IMR-90 (cell line): ENCODE data around the gene SRRM4. TPM values are rescaled to one million over a fixed set of nuclear protein-coding genes. Genes with fewer than 3 reads are reported as not detected.

ENCODE experiments used
- ATAC-seq: fragments of 200-7000 bp; cut with Tn5 transposase; 2 replicates; pipeline ENCODE4 v1.9.1; 2020; ENCODE audit warnings: low read depth, mild to moderate bottlenecking, moderate library complexity
- BruUV-seq: library from RNA; stranded (reverse); fragments of 400-500 nt; replicated peaks from 2 replicates; lab custom pipeline; 2021; lab: Mats Ljungman, UMichigan
- CTCF ChIA-PET: fragments of 300-600 bp; formaldehyde crosslinking; extraction: SDS; loops from one replicate; lab custom pipeline; 2021; ENCODE audit warnings: antibody characterized with exemption; lab: Yijun Ruan, JAX
- POLR2A ChIA-PET: fragments of 300-600 bp; sonication (Branson Sonifier 250); formaldehyde crosslinking; loops from one replicate; lab custom pipeline; 2022; ENCODE audit warnings: antibody characterized with exemption; ENCODE audit not compliant: unreplicated experiment; lab: Charles Lee
- DNase-seq: peaks from one replicate; pipeline ENCODE4 v3.0.0; 2013
- H2AFZ ChIP-seq: replicated peaks from 2 replicates; pipeline ENCODE3; 2013; ENCODE audit warnings: low read length, mild to moderate bottlenecking; ENCODE audit not compliant: poor library complexity
- H2AK5ac ChIP-seq: 2 replicates; pipeline ENCODE4 v1.6.1; 2013; ENCODE audit warnings: low read depth, low read length, inconsistent platforms
- H2AK9ac ChIP-seq: replicated peaks from 2 replicates; pipeline ENCODE3; 2013; ENCODE audit warnings: mild to moderate bottlenecking, low read depth, low read length, moderate library complexity; ENCODE audit not compliant: poor library complexity
- H2BK120ac ChIP-seq: 2 replicates; pipeline ENCODE4 v1.6.1; 2013; ENCODE audit warnings: low read depth, low read length, inconsistent platforms
- H2BK15ac ChIP-seq: 3 replicates; pipeline ENCODE4 v1.6.1; 2013; ENCODE audit warnings: low read depth, low read length, inconsistent platforms
- H2BK20ac ChIP-seq: 2 replicates; pipeline ENCODE4 v1.6.1; 2013; ENCODE audit warnings: low read depth, mild to moderate bottlenecking, inconsistent platforms, low read length, moderate library complexity
- H2BK5ac ChIP-seq: 2 replicates; pipeline ENCODE4 v1.6.1; 2013; ENCODE audit warnings: mild to moderate bottlenecking, low read depth, low read length, inconsistent platforms; ENCODE audit not compliant: poor library complexity, severe bottlenecking
- H3K14ac ChIP-seq: replicated peaks from 2 replicates; pipeline ENCODE4 v1.6.1; 2013; ENCODE audit warnings: low read depth, low read length, inconsistent platforms
- H3K18ac ChIP-seq: 2 replicates; pipeline ENCODE4 v1.6.1; 2013; ENCODE audit warnings: low read depth, low read length, control low read depth
- H3K23ac ChIP-seq: 2 replicates; pipeline ENCODE4 v1.6.1; 2013; ENCODE audit warnings: low read depth, low read length, inconsistent platforms
- H3K27ac ChIP-seq: 2 replicates; pipeline ENCODE4 v1.5.1; 2013; ENCODE audit warnings: mild to moderate bottlenecking, control low read depth, low read length; ENCODE audit not compliant: insufficient read depth
- H3K27me3 ChIP-seq: 2 replicates; pipeline ENCODE4 v1.6.1; 2013; ENCODE audit warnings: low read length; ENCODE audit not compliant: control insufficient read depth, insufficient read depth
- H3K36me3 ChIP-seq: 2 replicates; pipeline ENCODE4 v1.6.1; 2013; ENCODE audit warnings: low read length, mixed read lengths; ENCODE audit not compliant: control insufficient read depth, insufficient read depth
- H3K4ac ChIP-seq: 2 replicates; pipeline ENCODE4 v1.6.1; 2013; ENCODE audit warnings: low read depth, low read length, inconsistent platforms
- H3K4me1 ChIP-seq: 2 replicates; pipeline ENCODE4 v1.6.1; 2013; ENCODE audit warnings: low read length, mixed read lengths; ENCODE audit not compliant: control insufficient read depth, insufficient read depth
- H3K4me2 ChIP-seq: 2 replicates; pipeline ENCODE4 v1.6.1; 2013; ENCODE audit warnings: low read depth, mild to moderate bottlenecking, control low read depth, low read length, moderate library complexity
- H3K4me3 ChIP-seq: 2 replicates; pipeline ENCODE4 v1.5.1; 2013; ENCODE audit warnings: low read depth, mild to moderate bottlenecking, control low read depth, low read length, moderate library complexity; ENCODE audit not compliant: insufficient read depth
- H3K56ac ChIP-seq: 2 replicates; pipeline ENCODE4 v1.6.1; 2013; ENCODE audit warnings: low read length, inconsistent platforms; ENCODE audit not compliant: insufficient read depth; ENCODE audit errors: extremely low read depth
- H3K79me1 ChIP-seq, 2 experiments: 2 replicates each; pipeline ENCODE4 v1.6.1; 2013; ENCODE audit warnings: low read length in 2 of 2, inconsistent platforms in 1 of 2, low read depth in 1 of 2
- H3K9ac ChIP-seq: 2 replicates; pipeline ENCODE4 v1.6.1; 2013; ENCODE audit warnings: low read depth, low read length, control low read depth
- H3K9me1 ChIP-seq: 2 replicates; pipeline ENCODE4 v1.6.1; 2013; ENCODE audit warnings: low read length, inconsistent platforms; ENCODE audit not compliant: insufficient read depth
- H3K9me3 ChIP-seq: 2 replicates; pipeline ENCODE4 v1.6.1; 2013; ENCODE audit warnings: low read length; ENCODE audit not compliant: control insufficient read depth, insufficient read depth
- H4K20me1 ChIP-seq: 2 replicates; pipeline ENCODE4 v1.6.1; 2013; ENCODE audit warnings: low read length, inconsistent platforms; ENCODE audit not compliant: insufficient read depth
- H4K5ac ChIP-seq: 2 replicates; pipeline ENCODE4 v1.6.1; 2013; ENCODE audit warnings: mild to moderate bottlenecking, low read depth, low read length, control low read depth
- H4K8ac ChIP-seq, 2 experiments: 2 replicates each; pipeline ENCODE4 v1.6.1; 2013; ENCODE audit warnings: low read depth in 2 of 2, low read length in 2 of 2, control low read depth in 1 of 2, inconsistent platforms in 1 of 2
- H4K91ac ChIP-seq: 2 replicates; pipeline ENCODE4 v1.6.1; 2013; ENCODE audit warnings: low read depth, low read length, inconsistent platforms; ENCODE audit not compliant: insufficient read depth
- BHLHE40 ChIP-seq: fragments of 150-350 bp; IDR thresholded peaks from 2 replicates; pipeline ENCODE4 v1.6.1; 2016; ENCODE audit warnings: mild to moderate bottlenecking, low read depth, low read length
- CEBPB ChIP-seq: IDR thresholded peaks from 2 replicates; pipeline ENCODE4 v1.6.1; 2012; ENCODE audit warnings: low read depth, low read length, improper control_type of control experiment
- CHD1 ChIP-seq: IDR thresholded peaks from 2 replicates; pipeline ENCODE4 v1.6.1; 2012; ENCODE audit warnings: low read depth, low read length, improper control_type of control experiment
- FOS ChIP-seq: fragments of 150-350 bp; IDR thresholded peaks from 2 replicates; pipeline ENCODE4 v1.6.1; 2016; ENCODE audit warnings: low read depth, low read length
- MAFK ChIP-seq: IDR thresholded peaks from 2 replicates; pipeline ENCODE4 v1.6.1; 2012; ENCODE audit warnings: low read depth, low read length, improper control_type of control experiment
- MAZ ChIP-seq: IDR thresholded peaks from 2 replicates; pipeline ENCODE4 v1.6.1; 2012; ENCODE audit warnings: low read depth, mild to moderate bottlenecking, low read length, improper control_type of control experiment, moderate library complexity, borderline replicate concordance
- MXI1 ChIP-seq: IDR thresholded peaks from 2 replicates; pipeline ENCODE4 v1.6.1; 2012; ENCODE audit warnings: low read depth, mild to moderate bottlenecking, low read length, moderate library complexity, borderline replicate concordance
- NFE2L2 ChIP-seq: fragments of 150-350 bp; IDR thresholded peaks from 2 replicates; pipeline ENCODE4 v1.6.1; 2016; ENCODE audit warnings: low read depth, mild to moderate bottlenecking, low read length
- POLR2A ChIP-seq: IDR thresholded peaks from 2 replicates; pipeline ENCODE4 v1.6.1; 2012; ENCODE audit warnings: mild to moderate bottlenecking, low read depth, low read length
- RAD21 ChIP-seq: IDR thresholded peaks from 2 replicates; pipeline ENCODE4 v1.6.1; 2012; ENCODE audit warnings: low read length, improper control_type of control experiment
- RCOR1 ChIP-seq: IDR thresholded peaks from 2 replicates; pipeline ENCODE4 v1.6.1; 2012; ENCODE audit warnings: mild to moderate bottlenecking, low read length, improper control_type of control experiment; ENCODE audit not compliant: insufficient replicate concordance
- RFX5 ChIP-seq: IDR thresholded peaks from 2 replicates; pipeline ENCODE4 v1.8.0; 2012; ENCODE audit warnings: low read depth, mild to moderate bottlenecking, low read length, moderate library complexity
- SMC3 ChIP-seq: fragments of 150-350 bp; IDR thresholded peaks from 2 replicates; pipeline ENCODE4 v1.6.1; 2016; ENCODE audit warnings: low read depth, mild to moderate bottlenecking, antibody characterized with exemption, low read length, moderate library complexity
- USF2 ChIP-seq: fragments of 150-350 bp; IDR thresholded peaks from 2 replicates; pipeline ENCODE4 v1.6.1; 2017; ENCODE audit warnings: mild to moderate bottlenecking, antibody characterized with exemption, low read length, low read depth
- WGBS, 2 experiments: methylation state at CpG; one replicate each; pipeline versions ENCODE4 v1.1.5 to v1.1.7; 2013; ENCODE audit warnings: missing lambda C conversion rate in 2 of 2; ENCODE audit not compliant: insufficient read length in 1 of 2; ENCODE audit errors: extremely low coverage in 2 of 2; 5-methylcytosine and 5-hydroxymethylcytosine counted together
- dilution Hi-C: fragments of 300-500 bp; cut with HindIII; formaldehyde crosslinking; loops from one replicate; pipeline ENCODE4 v1.14.3; 2018; ENCODE audit warnings: low sequenced_read_pairs; ENCODE audit not compliant: unreplicated experiment
- in situ Hi-C: fragments of 300-500 bp; cut with MboI; formaldehyde crosslinking; loops from 3 replicates; pipeline ENCODE4 v1.14.3; 2019; ENCODE audit warnings: low sequenced_read_pairs, inconsistent platforms, mixed read lengths
- intact Hi-C: fragments of 100-400 bp; cut with micrococcal nuclease; formaldehyde crosslinking; loops from 2 replicates; pipeline ENCODE4 v1.10.0; 2022
- polyA plus RNA-seq, 3 experiments: library from polyadenylated mRNA; depleted of rRNA; stranded (reverse); fragments of >200 nt; gene quantifications; 2 replicates each; pipeline ENCODE4 v1.2.3, GENCODE V29; 2012; ENCODE audit warnings: low replicate concordance in 1 of 3
- total RNA-seq: library from RNA; depleted of rRNA; stranded (reverse); fragments of >200 nt; gene quantifications from 2 replicates; pipeline ENCODE4 v1.2.3, GENCODE V29; 2012
- TF ChIP-seq, protein P1 (sequence below): conservative IDR thresholded peaks from 2 replicates; pipeline ENCODE4 v1.5.1; 2012; ENCODE audit warnings: mild to moderate bottlenecking, low read depth, low read length, improper control_type of control experiment
- TF ChIP-seq, protein P2 (sequence below): fragments of 150-350 bp; IDR thresholded peaks from 2 replicates; pipeline ENCODE4 v1.6.1; 2016; ENCODE audit warnings: low read depth, mild to moderate bottlenecking, low read length, moderate library complexity, borderline replicate concordance

The SRRM4 gene
- total and polyA plus RNA-seq, 2 of the 4 experiments (the other 2 are of a cell fraction) = not detected

DNA sequence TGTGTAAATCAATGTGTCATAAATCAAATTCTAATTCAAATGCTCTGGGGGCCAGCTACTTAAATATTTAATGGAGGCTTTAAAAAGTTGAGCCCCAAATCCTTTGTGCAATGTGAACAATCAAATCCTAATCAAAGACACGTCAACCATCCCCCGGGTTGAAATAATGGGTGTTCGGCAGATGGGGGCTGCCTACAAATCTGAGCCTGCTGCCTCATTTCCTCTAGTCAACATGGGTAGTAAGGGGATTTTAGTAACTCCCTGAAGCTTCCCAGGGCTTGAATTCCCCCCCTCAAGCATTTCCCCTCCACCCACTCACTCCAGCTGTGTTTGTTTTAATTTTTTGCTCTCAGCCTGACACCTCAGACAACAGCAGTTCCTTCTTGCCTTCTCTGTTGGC lies 37.8 kb downstream of the SRRM4 start:
- intact Hi-C loops = no loop called here
- Histone ChIP-seq H4K20me1 (no peaks in the 10 kb centered on the region), H2BK120ac (no peak overlapping the region), H3K9me3 (peaks cover 17% of the 10 kb centered on the region), H2BK5ac (no peak overlapping the region), H3K4me2 (no peak overlapping the region), H4K8ac (no peak overlapping the region), H4K91ac (no peak overlapping the region), H3K27ac (no peak overlapping the region), H3K4me3 (no peak overlapping the region), H3K4ac (no peak overlapping the region), H2AK5ac (no peak overlapping the region), H2AK9ac (no peak overlapping the region), H3K14ac (no peak overlapping the region), H3K56ac (no peak overlapping the region), H2BK20ac (no peak overlapping the region), H3K4me1 (no peaks in the 10 kb centered on the region), H3K18ac (no peak overlapping the region), H2BK15ac (no peak overlapping the region), H3K9me1 (no peaks in the 10 kb centered on the region), H3K23ac (no peak overlapping the region), H3K27me3 (no peaks in the 10 kb centered on the region), H3K9ac (no peak overlapping the region), H2AFZ (no peak overlapping the region), H4K5ac (no peak overlapping the region), H3K79me1 (no peaks in the 10 kb centered on the region), H3K36me3 (no peaks in the 10 kb centered on the region)
- BruUV-seq = no TSS peak
- DNase-seq = no peak
- no peak for ATAC-seq
- ChIA-PET POLR2A (no interaction called here), CTCF (no interaction called here)
- dilution Hi-C loops = no loop called here
- TF ChIP-seq MAZ (no peak), RCOR1 (no peak), RAD21 (no peak), POLR2A (no peak), CEBPB (no peak), USF2 (no peak), MXI1 (no peak), SMC3 (no peak), NFE2L2 (no peak), BHLHE40 (no peak), CHD1 (no peak), FOS (no peak), MAFK (no peak), RFX5 (no peak)
- TF ChIP-seq, protein P1, sequence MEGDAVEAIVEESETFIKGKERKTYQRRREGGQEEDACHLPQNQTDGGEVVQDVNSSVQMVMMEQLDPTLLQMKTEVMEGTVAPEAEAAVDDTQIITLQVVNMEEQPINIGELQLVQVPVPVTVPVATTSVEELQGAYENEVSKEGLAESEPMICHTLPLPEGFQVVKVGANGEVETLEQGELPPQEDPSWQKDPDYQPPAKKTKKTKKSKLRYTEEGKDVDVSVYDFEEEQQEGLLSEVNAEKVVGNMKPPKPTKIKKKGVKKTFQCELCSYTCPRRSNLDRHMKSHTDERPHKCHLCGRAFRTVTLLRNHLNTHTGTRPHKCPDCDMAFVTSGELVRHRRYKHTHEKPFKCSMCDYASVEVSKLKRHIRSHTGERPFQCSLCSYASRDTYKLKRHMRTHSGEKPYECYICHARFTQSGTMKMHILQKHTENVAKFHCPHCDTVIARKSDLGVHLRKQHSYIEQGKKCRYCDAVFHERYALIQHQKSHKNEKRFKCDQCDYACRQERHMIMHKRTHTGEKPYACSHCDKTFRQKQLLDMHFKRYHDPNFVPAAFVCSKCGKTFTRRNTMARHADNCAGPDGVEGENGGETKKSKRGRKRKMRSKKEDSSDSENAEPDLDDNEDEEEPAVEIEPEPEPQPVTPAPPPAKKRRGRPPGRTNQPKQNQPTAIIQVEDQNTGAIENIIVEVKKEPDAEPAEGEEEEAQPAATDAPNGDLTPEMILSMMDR = no peak
- TF ChIP-seq, protein P2, sequence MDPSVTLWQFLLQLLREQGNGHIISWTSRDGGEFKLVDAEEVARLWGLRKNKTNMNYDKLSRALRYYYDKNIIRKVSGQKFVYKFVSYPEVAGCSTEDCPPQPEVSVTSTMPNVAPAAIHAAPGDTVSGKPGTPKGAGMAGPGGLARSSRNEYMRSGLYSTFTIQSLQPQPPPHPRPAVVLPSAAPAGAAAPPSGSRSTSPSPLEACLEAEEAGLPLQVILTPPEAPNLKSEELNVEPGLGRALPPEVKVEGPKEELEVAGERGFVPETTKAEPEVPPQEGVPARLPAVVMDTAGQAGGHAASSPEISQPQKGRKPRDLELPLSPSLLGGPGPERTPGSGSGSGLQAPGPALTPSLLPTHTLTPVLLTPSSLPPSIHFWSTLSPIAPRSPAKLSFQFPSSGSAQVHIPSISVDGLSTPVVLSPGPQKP = no peak
- WGBS, 2 experiments = no CpG with 5 or more reads among the region's 3 CpGs
- in situ Hi-C loops = no loop called here
